ENCODE measurements around the gene SH3BGRL. TPM values are rescaled to one million over a fixed set of nuclear protein-coding genes. Genes with fewer than 3 reads are reported as not detected.

Gene SH3BGRL
- total RNA-seq, 1 experiment from 2014 or later = 32.1 TPM

DNA sequence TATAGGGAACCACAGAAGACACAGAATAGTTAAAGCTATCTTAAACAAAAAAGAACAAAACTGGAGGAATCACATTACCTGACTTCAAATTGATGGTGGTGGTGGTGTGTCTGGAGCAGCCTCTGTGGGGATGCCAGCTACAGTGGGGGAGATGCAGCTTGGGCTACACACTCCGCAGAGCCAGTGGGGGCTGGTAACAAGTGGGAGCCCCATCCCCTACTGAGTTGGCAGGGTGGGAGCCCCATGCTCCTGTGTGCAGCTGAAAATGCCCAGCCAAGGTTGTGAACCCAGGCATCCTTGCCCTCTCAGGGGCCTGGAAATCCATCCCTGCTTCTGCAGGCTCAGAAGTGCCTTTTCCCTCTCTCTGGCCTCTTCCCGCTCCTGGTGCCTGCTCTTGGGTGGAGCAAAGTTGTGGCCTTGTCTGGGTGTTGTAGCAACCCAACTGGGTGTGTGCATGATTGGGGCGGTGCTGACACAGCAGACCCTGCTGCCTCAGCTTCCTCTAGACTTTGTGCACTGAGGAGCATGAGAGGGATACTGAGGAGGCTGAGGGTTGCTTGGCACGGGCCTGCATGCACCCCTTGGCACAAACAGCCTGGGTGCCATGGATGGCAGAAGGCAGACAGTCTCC, 38.9 kb downstream of the SH3BGRL start:
- H3K9me3 Mint-ChIP-seq (ENCODE audit: unreplicated experiment) = no peaks in the 10 kb centered on the region
- H3K36me3 ChIP-seq (ENCODE audit: control insufficient read depth, insufficient read depth, low read length) = no peaks in the 10 kb centered on the region
- no peak overlapping the region for H3K27ac Mint-ChIP-seq (ENCODE audit: unreplicated experiment)
- POLR2A ChIA-PET = no interaction called here
- BruUV-seq (replicated peaks) = no TSS peak
- peaks cover 4% of the 10 kb centered on the region for H3K36me3 Mint-ChIP-seq (ENCODE audit: insufficient read depth, unreplicated experiment)
- H3K4me1 ChIP-seq = no peaks in the 10 kb centered on the region
- H3K9me3 ChIP-seq = no peaks in the 10 kb centered on the region
- H3K27me3 ChIP-seq (replicated peaks; ENCODE audit: control insufficient read depth, insufficient read depth, low read length) = no peaks in the 10 kb centered on the region
- intact Hi-C loops (cut with micrococcal nuclease; ENCODE audit: unreplicated experiment) = no loop called here
- no peak overlapping the region for H3K4me3 ChIP-seq (ENCODE audit: low read depth, low read length)
- TF ChIP-seq CTCF (IDR thresholded peaks at IDR 0.05; ENCODE audit: insufficient read depth in 1 of 2, low read depth in 1 of 2, low read length in 1 of 2, severe bottlenecking in 1 of 2, unreplicated experiment in 1 of 2) = no peak
- no peaks in the 10 kb centered on the region for H3K4me1 Mint-ChIP-seq (ENCODE audit: low read depth, unreplicated experiment)
- DNase-seq = no peak
- H3K27me3 Mint-ChIP-seq (ENCODE audit: insufficient read depth, unreplicated experiment) = no peaks in the 10 kb centered on the region
- no peak overlapping the region for H3K4me3 Mint-ChIP-seq (ENCODE audit: unreplicated experiment)
- CTCF ChIA-PET = no interaction called here

GRCh38 chrX:81241753-81242152, 39.9 kb downstream of the SH3BGRL start:
- Histone ChIP-seq H3K9me3 (no peaks in the 10 kb centered on the region), H3K4me3 (ENCODE audit: low read depth, low read length) (no peak overlapping the region), H3K36me3 (ENCODE audit: control insufficient read depth, insufficient read depth, low read length) (no peaks in the 10 kb centered on the region), H3K27me3 (replicated peaks; ENCODE audit: control insufficient read depth, insufficient read depth, low read length) (no peaks in the 10 kb centered on the region), H3K4me1 (no peaks in the 10 kb centered on the region)
- Mint-ChIP-seq H3K4me1 (ENCODE audit: low read depth, unreplicated experiment) (no peaks in the 10 kb centered on the region), H3K4me3 (ENCODE audit: unreplicated experiment) (no peak overlapping the region), H3K36me3 (ENCODE audit: insufficient read depth, unreplicated experiment) (peaks cover 4% of the 10 kb centered on the region), H3K9me3 (ENCODE audit: unreplicated experiment) (no peaks in the 10 kb centered on the region), H3K27me3 (ENCODE audit: insufficient read depth, unreplicated experiment) (no peaks in the 10 kb centered on the region), H3K27ac (ENCODE audit: unreplicated experiment) (no peak overlapping the region)
- intact Hi-C loops (cut with micrococcal nuclease; ENCODE audit: unreplicated experiment) = no loop called here
- POLR2A ChIA-PET = no interaction called here
- BruUV-seq (replicated peaks) = no TSS peak
- CTCF ChIA-PET = no interaction called here
- no peak for DNase-seq
- TF ChIP-seq CTCF (IDR thresholded peaks at IDR 0.05; ENCODE audit: insufficient read depth in 1 of 2, low read depth in 1 of 2, low read length in 1 of 2, severe bottlenecking in 1 of 2, unreplicated experiment in 1 of 2) = no peak

DNA sequence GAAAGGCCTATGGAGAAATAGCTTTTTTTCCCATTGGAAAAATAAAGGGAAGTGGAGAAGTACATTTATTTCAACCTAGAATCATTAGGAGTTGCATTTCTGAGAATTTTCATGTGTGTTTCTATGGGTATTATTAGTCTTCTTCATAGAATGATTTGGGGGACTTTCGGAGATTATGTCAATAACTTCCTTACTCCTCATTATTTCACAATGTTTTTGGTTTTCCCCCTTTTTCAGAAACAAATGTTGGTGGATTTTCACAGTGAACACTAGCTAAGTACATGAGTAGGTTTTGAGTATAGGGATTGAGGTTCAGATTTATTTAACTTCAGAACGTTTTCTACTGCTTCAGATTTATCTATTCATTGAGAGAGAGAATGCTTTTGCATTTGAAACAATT, 54.0 kb downstream of the SH3BGRL start:
- BruUV-seq (replicated peaks) = no TSS peak
- Histone ChIP-seq H3K4me3 (ENCODE audit: low read depth, low read length) (no peak overlapping the region), H3K36me3 (ENCODE audit: control insufficient read depth, insufficient read depth, low read length) (no peaks in the 10 kb centered on the region), H3K27me3 (replicated peaks; ENCODE audit: control insufficient read depth, insufficient read depth, low read length) (no peaks in the 10 kb centered on the region), H3K9me3 (no peaks in the 10 kb centered on the region), H3K4me1 (no peaks in the 10 kb centered on the region)
- Mint-ChIP-seq H3K27ac (ENCODE audit: unreplicated experiment) (no peak overlapping the region), H3K4me3 (ENCODE audit: unreplicated experiment) (no peak overlapping the region), H3K27me3 (ENCODE audit: insufficient read depth, unreplicated experiment) (no peaks in the 10 kb centered on the region), H3K36me3 (ENCODE audit: insufficient read depth, unreplicated experiment) (no peaks in the 10 kb centered on the region), H3K4me1 (ENCODE audit: low read depth, unreplicated experiment) (no peaks in the 10 kb centered on the region), H3K9me3 (ENCODE audit: unreplicated experiment) (no peaks in the 10 kb centered on the region)
- intact Hi-C loops (cut with micrococcal nuclease; ENCODE audit: unreplicated experiment) = no loop called here
- ChIA-PET POLR2A (no interaction called here), CTCF (no interaction called here)
- no peak for TF ChIP-seq CTCF (IDR thresholded peaks at IDR 0.05; ENCODE audit: insufficient read depth in 1 of 2, low read depth in 1 of 2, low read length in 1 of 2, severe bottlenecking in 1 of 2, unreplicated experiment in 1 of 2)
- DNase-seq = no peak

Measured in Caco-2 (cell line).